Astrocyte (in vitro differentiated cells and primary cell): ENCODE results near the gene WDR93. TPM values are rescaled to one million over a fixed set of nuclear protein-coding genes. Genes with fewer than 3 reads are reported as not detected.
"Not testable (repeated sequence)": the region's sequence is repeated elsewhere in the genome, so short reads cannot be mapped to it uniquely, and the experiment has no call there.

Source experiments
- DNase-seq: peaks from one replicate; pipeline ENCODE4 v3.0.0-alpha.2; 2010; ENCODE audit warnings: low read depth
- FAIRE-seq: peaks from 2 replicates; lab custom pipeline; 2011; peaks lifted over from hg19 to GRCh38; lab: Jason Lieb, UNC
- H2AFZ ChIP-seq: 2 replicates; pipeline ENCODE4 v1.6.0; 2012; ENCODE audit warnings: low read depth, low read length, inconsistent platforms
- H3K27ac ChIP-seq: 2 replicates; pipeline ENCODE4 v1.5.1; 2011; ENCODE audit warnings: low read depth, low read length, inconsistent platforms
- H3K27me3 ChIP-seq: 2 replicates; pipeline ENCODE4 v1.6.0; 2011; ENCODE audit warnings: low read length, inconsistent platforms; ENCODE audit not compliant: insufficient read depth
- H3K36me3 ChIP-seq: 2 replicates; pipeline ENCODE4 v1.5.1; 2011; ENCODE audit warnings: low read length, inconsistent platforms; ENCODE audit not compliant: insufficient read depth
- H3K4me1 ChIP-seq: 2 replicates; pipeline ENCODE4 v1.5.1; 2011; ENCODE audit warnings: low read length, inconsistent platforms; ENCODE audit not compliant: insufficient read depth
- H3K4me2 ChIP-seq: 2 replicates; pipeline ENCODE4 v1.6.0; 2012; ENCODE audit warnings: low read length, inconsistent platforms
- H3K4me3 ChIP-seq: 2 replicates; pipeline ENCODE4 v1.5.1; 2011; ENCODE audit warnings: low read depth, mild to moderate bottlenecking, low read length, inconsistent platforms; ENCODE audit not compliant: insufficient read depth
- H3K79me2 ChIP-seq: 2 replicates; pipeline ENCODE4 v1.6.0; 2012; ENCODE audit warnings: mild to moderate bottlenecking, low read length, inconsistent platforms; ENCODE audit not compliant: insufficient read depth
- H3K9ac ChIP-seq: 2 replicates; pipeline ENCODE4 v1.6.0; 2012; ENCODE audit warnings: mild to moderate bottlenecking, low read length, inconsistent platforms
- H3K9me3 ChIP-seq: 2 replicates; pipeline ENCODE4 v1.5.1; 2012; ENCODE audit warnings: low read depth, mild to moderate bottlenecking, low read length, inconsistent platforms; ENCODE audit not compliant: insufficient read depth
- H4K20me1 ChIP-seq: 2 replicates; pipeline ENCODE4 v1.6.0; 2012; ENCODE audit warnings: low read length, inconsistent platforms; ENCODE audit not compliant: insufficient read depth
- H3K27ac Mint-ChIP-seq: one replicate; pipeline ENCODE4 v1.8.0; 2021; ENCODE audit warnings: mild to moderate bottlenecking, mixed read lengths; ENCODE audit not compliant: unreplicated experiment
- H3K27me3 Mint-ChIP-seq: one replicate; pipeline ENCODE4 v1.8.0; 2021; ENCODE audit warnings: low read depth, mixed read lengths; ENCODE audit not compliant: unreplicated experiment
- H3K36me3 Mint-ChIP-seq: one replicate; pipeline ENCODE4 v1.8.0; 2021; ENCODE audit warnings: low read depth, mixed read lengths; ENCODE audit not compliant: unreplicated experiment
- H3K4me1 Mint-ChIP-seq: one replicate; pipeline ENCODE4 v1.8.0; 2021; ENCODE audit warnings: low read depth, mixed read lengths; ENCODE audit not compliant: unreplicated experiment
- H3K4me3 Mint-ChIP-seq: one replicate; pipeline ENCODE4 v1.8.0; 2021; ENCODE audit warnings: mild to moderate bottlenecking, moderate library complexity, mixed read lengths; ENCODE audit not compliant: unreplicated experiment
- H3K9me3 Mint-ChIP-seq: one replicate; pipeline ENCODE4 v1.8.0; 2021; ENCODE audit warnings: mild to moderate bottlenecking, mixed read lengths; ENCODE audit not compliant: unreplicated experiment
- CTCF ChIP-seq: IDR thresholded peaks from 2 replicates; pipeline ENCODE4 v1.5.1; 2011; ENCODE audit warnings: low read depth, mild to moderate bottlenecking, inconsistent platforms, low read length, moderate library complexity; ENCODE audit not compliant: insufficient read depth
- EZH2 ChIP-seq: IDR thresholded peaks from 2 replicates; pipeline ENCODE4 v1.6.1; 2012; ENCODE audit warnings: mild to moderate bottlenecking, low read length, inconsistent platforms; ENCODE audit not compliant: insufficient read depth
- total RNA-seq: library from RNA; stranded (reverse); gene quantifications from 2 replicates; pipeline ENCODE4 v1.2.1, GENCODE V29; 2021

The WDR93 gene
- total RNA-seq, 1 donor from 2014 or later = not detected

GRCh38 chr15:89781891-89782618 is 91.4 kb downstream of the WDR93 start:
- peak overlapping the region; percentile 31 for H2AFZ ChIP-seq
- peak overlapping the region; percentile 47 for H3K27ac Mint-ChIP-seq

GRCh38 chr15:89782619-89782950 is 92.0 kb downstream of the WDR93 start:
- H3K4me1 Mint-ChIP-seq = peaks cover 10% of the 10 kb centered on the region
- not testable (repeated sequence) for H3K27ac Mint-ChIP-seq, H3K9me3 ChIP-seq, DNase-seq, H3K27ac ChIP-seq, H3K4me3 ChIP-seq, FAIRE-seq, H3K27me3 ChIP-seq, H3K9me3 Mint-ChIP-seq, H2AFZ ChIP-seq, H4K20me1 ChIP-seq, H3K27me3 Mint-ChIP-seq, H3K4me3 Mint-ChIP-seq, H3K36me3 ChIP-seq, H3K9ac ChIP-seq, H3K36me3 Mint-ChIP-seq, H3K79me2 ChIP-seq
- peaks cover 18% of the 10 kb centered on the region for H3K4me1 ChIP-seq
- H3K4me2 ChIP-seq = peak overlapping the region; percentile 64

More at GRCh38 chr15:89781891-89782618, 91.4 kb downstream of the WDR93 start:
- no peak overlapping the region for H3K9ac ChIP-seq
- Mint-ChIP-seq H3K36me3 (no peaks in the 10 kb centered on the region), H3K4me3 (no peak overlapping the region), H3K4me1 (peaks cover 10% of the 10 kb centered on the region), H3K9me3 (peaks cover 8% of the 10 kb centered on the region), H3K27me3 (peaks cover 10% of the 10 kb centered on the region)
- no peaks in the 10 kb centered on the region for H3K36me3 ChIP-seq
- H3K4me3 ChIP-seq = no peak overlapping the region
- H3K9me3 ChIP-seq = no peaks in the 10 kb centered on the region
- peak; percentile 69 for DNase-seq
- FAIRE-seq = peak; percentile 58
- H3K27me3 ChIP-seq = no peaks in the 10 kb centered on the region
- TF ChIP-seq EZH2 = no peak
- no peak for TF ChIP-seq CTCF
- H4K20me1 ChIP-seq = no peaks in the 10 kb centered on the region
- peaks cover 18% of the 10 kb centered on the region for H3K4me1 ChIP-seq
- H3K79me2 ChIP-seq = no peaks in the 10 kb centered on the region
- H3K27ac ChIP-seq = peak overlapping the region; percentile 43
- peak overlapping the region; percentile 64 for H3K4me2 ChIP-seq

DNA sequence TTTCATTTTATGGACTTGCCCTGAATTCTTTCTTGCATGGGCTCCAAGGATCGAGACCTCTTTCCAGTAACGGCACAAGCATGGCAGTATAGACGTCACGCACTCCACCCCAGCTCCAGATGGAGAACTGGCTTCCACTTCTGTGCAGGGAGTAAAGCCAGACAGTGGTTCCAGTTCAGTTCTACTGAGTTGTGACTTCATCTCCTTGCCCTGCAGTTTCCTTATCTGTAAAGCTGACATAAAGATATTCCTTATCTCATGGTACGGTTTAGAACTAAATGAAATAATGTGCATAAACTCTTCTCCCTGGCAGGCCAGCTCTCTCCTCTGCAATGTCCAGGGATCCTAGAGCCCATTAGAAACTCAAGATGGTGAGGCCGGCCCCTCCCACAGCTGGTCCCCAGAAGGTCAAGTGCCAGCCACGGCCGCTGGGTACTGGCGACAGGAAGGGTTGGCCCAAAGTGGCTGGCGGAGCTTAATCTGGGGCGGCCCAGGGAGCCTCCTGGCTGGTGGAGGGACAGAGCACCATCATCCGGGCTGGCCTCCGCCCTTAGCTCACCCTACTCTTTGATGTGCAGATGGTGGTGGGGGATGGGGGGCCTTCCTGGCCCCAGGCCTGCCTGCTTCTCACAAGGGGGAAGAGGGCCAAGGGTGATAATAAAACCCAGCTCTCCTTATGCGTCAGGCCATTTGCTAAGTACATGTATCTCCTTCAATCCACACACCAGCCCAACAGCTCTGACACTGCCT is 92.7 kb downstream of the WDR93 start:
- Histone ChIP-seq H3K79me2 (no peaks in the 10 kb centered on the region), H3K36me3 (peaks cover 8% of the 10 kb centered on the region), H4K20me1 (no peaks in the 10 kb centered on the region), H3K27ac (no peak overlapping the region), H3K27me3 (no peaks in the 10 kb centered on the region), H2AFZ (no peak overlapping the region), H3K9ac (no peak overlapping the region), H3K4me2 (no peak overlapping the region), H3K9me3 (no peaks in the 10 kb centered on the region), H3K4me3 (no peak overlapping the region), H3K4me1 (peaks cover 18% of the 10 kb centered on the region)
- DNase-seq (peak; percentile 68), FAIRE-seq (no peak)
- H3K27me3 Mint-ChIP-seq = peaks cover 3% of the 10 kb centered on the region
- peaks cover 10% of the 10 kb centered on the region for H3K4me1 Mint-ChIP-seq
- no peak overlapping the region for H3K27ac Mint-ChIP-seq
- H3K4me3 Mint-ChIP-seq = no peak overlapping the region
- peaks cover 12% of the 10 kb centered on the region for H3K9me3 Mint-ChIP-seq
- TF ChIP-seq CTCF (no peak), EZH2 (no peak)
- H3K36me3 Mint-ChIP-seq = no peaks in the 10 kb centered on the region
